ENCODE data around the gene PCGF2. TPM values are rescaled to one million over a fixed set of nuclear protein-coding genes. Genes with fewer than 3 reads are reported as not detected.
"Not testable (repeated sequence)": the region's sequence is repeated elsewhere in the genome, so short reads cannot be mapped to it uniquely, and the experiment has no call there.

PCGF2 gene
- total RNA-seq, 1 donor from 2014 or later, result 2.4 TPM

DNA sequence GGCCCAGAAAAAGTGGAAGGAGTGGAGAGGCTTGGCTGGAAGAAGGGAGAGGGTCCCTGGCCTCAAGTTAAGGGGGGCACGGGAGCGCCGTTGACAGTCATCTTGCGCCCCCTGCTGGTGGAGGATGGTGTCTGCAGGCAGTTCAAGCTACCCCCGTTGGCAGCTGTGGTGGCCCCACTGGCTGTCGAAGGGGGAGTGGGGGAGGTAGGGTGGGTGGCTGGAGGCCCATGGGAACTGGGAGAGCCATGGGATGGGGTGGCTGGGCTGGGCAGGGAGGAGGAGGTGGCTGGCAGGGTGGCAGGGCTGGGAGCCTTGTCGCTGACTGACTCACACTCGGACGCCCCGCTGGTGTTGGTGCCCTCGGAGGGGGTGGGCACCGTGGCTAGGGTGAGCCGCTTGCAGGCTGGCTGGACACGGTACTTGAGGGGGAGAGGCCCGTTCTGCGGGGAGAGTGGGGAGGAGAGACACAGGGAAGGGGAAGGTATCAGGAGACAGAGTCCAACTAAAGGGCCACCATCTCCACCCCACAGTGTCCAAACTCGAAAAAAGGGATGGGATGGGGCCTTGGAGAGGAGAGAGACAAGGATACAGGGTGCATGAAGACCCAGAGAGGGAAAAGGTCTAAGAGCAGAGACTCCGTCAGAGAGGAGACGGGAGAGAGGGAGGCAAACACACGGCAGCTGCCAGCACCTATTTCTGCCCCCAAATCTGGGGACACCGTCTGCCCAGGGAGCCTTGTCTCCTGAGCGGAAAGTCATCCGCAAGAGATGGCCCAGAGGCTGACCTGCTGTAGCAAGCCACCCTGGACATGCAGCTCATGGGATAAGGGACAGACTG is 12.8 kb downstream of the PCGF2 start:
- DNase-seq, result peak; percentile 60

DNA sequence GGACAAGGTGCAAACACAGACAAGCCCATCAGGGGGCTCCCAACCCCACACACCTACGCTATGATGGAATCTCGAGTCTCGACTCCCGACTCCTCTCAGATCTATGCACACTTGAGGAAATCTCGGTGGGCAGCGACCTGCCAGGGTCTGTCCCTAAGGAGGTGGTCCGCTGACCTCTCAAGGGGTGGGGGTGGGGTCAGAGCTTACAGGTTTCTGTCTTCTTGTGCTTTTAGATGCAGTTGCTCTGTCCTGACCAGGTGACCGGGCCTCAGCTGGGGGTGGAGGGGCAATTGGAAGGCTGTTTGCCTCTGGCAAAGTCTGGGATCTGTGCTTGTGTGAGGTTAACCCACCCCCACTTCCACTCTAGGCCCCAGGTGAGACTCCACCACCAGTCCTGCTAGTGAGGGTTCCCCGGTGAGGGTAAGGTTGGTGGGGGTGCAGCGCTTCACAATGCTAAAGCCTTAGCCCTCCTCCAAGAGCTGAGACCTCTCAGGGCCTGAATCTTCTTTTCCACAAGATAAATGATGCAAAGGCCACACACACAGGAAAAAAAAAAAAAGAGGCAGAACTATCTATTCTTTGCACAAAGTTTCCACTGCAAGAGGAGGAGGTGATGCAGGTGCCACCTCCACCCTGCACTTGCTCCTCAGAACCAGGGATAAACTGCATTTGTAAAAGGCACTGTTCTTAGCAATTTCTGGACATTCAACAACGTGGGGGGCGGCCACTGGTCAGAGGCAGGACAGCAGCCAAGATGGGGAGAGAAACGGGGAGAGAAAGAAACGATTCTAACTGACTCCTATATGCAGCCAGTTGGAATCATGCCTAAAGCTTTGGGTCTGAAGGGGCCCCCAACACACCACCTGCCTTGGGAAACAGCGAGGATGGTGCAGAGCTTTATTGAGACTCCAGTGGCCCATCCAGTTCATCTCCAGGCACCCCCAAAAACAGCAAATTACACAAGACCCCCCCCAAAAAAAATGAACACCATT is 13.9 kb downstream of the PCGF2 start:
- DNase-seq, result peak; percentile 46

DNA sequence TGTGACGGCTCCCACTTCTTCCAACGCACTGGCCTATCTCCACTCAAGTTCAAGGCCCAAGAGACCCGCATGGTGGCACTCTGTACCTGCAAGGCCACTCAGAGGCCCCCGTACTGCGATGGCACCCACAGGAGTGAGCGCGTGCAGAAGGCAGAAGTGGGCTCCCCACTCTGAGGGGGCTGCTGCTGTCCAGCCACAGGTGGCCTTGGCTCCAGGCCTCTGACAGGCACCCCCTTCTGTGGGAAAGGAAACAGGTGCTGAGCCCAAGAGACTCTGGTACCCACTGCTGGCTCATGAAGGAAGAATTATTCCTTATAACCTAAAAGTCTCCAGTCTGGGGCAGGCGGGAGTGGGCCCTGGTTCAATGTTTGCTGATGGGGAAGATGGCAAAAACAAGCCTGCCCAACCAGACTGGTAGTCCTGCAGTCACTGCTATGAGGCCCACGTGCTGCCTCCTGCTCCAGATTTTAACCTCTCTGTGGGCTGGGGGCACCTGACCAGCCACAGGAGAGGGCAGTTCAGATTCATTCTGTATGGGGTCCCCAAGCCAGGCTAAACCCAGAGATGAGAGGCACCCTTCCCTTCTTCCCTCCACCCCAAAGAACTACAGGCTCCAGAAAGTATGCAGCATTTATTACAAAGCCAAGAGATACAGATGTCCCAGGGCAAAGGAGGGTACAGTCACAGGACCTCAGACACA is 14.7 kb downstream of the PCGF2 start:
- DNase-seq, result no peak

DNA sequence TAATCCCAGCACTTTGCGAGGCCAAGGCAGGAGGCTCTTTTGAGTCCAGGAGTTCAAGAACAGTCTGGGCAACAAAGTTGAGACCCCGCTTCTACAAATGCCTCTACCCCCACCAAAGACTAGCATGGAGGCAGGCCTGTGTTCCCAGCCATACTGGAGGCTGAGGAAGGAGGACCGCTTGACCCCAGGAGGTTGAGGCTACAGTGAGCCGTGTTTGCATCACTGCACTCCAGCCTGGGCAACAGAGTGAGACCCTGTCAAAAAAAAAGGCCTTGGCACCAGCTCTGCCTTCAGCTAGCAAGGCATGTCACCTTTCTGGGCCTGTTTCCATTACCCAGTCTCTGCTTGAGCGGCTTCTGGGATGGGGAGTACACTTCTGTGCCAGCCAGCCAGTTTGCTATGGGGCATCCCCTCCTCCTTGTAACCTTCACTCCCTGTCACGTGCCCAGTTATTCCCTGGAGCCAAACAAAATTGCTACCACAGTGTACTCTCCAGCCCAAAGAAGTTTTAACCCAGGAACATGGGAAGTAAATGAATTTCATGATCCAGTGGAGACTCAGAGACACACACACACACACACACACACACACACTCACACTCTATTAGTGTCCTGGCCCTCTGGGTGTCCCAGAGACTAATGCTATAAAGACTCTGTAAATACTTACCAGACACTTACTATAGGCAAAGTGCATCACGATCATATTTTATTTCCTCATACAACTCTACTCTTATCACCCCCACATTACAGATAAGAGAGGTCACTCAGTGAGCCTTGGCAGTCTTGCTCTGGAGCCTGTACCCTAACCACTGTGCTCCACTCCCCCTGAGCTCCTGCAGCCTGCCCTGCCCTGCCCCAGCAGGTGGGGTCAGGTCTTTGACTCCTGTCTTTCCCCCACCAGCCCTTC is 15.5 kb downstream of the PCGF2 start:
- no peak for DNase-seq

DNA sequence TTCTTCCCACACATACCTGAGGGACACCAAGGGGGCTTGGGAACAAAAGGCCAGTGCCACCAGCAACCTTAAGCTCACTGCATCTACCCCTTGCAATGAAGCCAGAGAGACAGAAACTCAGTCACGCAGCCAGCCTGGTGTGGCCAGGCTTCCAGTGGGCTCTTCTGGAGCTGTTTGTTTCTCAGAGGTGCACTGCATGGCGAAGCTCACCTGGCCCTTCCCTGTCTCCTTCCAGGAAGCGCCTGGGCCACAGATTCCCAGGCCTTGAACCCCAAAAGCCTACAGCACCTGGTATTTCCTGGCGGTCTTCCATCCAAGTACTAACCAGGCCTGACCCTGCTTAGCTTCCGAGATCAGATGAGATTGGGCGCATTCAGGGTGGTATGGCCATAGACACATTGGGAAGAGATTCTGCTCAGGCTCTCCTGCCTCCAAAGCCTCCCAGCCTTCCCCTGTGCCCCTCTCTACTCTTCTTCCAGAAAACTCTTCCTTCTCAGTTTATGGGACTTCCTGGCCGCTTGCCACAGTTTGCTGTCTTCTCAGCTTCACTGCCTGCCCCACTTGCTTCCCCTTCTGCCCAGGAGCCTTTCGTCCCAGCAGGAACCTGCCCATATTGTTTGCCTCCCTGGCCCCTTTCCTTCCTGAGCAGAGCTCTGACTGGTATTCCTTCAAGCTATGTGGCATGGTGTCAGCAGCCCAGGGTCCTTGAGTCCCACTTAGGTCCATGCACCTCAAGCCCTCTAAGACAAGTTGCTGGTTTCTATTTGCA is 16.4 kb downstream of the PCGF2 start:
- peak; percentile 25 for DNase-seq

DNA sequence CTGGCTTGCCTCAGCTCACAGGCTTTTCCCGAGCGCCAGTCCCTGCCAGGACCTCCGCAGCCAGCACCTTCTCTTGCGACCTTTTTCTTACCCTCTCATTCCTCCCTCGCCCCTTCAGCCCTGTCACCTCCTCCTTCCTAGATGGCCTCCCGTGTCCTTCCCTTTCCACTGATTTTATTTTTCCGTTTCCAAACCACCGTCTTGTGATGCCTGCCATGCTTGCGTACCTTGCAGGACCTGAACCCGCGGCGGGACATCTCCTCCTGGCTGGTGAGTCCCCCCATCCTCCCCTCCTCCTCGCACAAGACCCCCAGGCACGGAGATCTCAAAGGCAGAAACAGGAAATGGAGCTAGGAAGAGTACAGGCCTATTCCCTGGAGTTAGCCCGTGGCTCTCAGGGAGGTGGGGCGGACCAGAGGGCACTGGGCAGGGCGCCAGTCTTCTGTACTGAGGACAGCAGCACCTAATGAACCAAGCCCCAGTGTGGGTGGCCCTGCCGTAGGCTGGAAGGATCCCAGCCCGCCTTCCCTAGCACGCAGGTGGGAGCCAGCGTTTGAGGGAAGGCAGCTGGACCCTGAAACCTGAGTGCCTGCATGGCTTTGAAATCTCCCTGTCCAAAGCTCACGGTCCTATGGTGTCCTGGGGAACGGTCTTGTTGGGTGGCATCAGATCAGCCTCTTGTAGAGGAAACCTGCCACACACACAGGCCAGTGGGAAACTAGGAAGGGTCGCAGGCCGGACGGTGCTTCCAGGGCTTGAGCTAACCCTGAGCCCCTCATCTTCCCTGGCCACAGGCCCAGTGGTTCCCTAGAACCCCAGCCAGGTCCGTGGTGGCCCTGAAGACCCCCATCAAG is 17.4 kb downstream of the PCGF2 start:
- peak; percentile 53 for DNase-seq

DNA sequence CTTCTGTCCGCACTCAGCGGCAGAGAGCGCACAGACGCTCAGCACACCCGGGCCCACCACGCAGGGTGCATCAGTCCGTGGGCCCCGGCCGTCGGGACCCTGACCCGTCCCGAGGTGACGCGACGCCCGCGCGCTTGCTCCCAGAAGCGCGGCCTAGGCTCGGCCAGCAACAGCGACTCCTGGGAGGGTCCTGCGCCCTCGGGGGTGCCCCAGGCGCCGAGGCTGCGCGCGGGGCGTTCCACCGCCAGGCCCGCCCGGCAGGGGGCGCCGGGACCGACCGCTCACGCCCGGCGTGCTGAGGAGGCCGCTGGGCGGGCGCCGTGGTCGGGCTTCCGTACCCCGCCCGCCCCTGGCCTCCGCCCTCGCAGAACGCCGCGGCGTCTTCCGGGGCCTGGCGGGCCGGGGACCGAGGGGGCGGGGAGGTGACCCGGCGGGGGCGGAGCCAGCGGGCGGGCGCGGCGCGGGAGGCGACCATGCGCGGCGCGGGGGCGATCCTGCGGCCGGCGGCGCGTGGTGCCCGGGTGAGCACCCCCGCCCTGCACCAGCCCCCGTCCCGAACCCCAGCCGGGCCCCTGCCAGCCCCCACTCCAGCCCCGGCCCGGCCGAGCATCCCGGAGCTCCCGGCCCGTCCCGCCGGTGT is 18.1 kb downstream of the PCGF2 start, which contains the start of gene CISD3:
Gene CISD3, plus strand, starts transcription at position 456 of the 640 bp plus-strand sequence. Its CDS starts 18 bp downstream, at position 474.
- DNase-seq, result peak; percentile 79

DNA sequence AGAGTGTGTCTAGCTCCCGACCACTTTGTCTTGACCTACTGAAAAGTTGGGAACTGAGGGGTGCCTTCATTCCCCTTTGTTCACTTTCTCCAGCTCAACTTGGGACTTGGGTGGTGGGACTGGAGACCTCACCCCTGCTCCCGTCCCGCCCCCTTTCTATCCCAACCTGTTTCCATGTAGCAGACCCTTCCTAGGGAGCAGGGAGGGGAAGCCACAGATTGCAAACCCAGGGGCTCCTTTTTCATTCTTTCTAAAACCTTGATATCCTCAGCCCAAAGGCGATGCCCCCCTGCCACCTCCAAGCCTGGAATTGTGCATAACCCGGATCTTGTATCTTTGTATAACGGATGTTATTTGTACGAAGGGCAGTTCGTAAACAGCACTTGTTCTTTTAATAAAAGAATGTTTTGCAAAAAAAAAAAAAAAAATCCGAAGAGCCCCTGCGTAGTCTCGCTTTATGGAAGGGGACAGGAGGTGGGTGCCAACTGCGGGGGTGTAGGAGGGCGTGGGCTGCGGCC is 18.7 kb downstream of the PCGF2 start:
- DNase-seq, result no peak

DNA sequence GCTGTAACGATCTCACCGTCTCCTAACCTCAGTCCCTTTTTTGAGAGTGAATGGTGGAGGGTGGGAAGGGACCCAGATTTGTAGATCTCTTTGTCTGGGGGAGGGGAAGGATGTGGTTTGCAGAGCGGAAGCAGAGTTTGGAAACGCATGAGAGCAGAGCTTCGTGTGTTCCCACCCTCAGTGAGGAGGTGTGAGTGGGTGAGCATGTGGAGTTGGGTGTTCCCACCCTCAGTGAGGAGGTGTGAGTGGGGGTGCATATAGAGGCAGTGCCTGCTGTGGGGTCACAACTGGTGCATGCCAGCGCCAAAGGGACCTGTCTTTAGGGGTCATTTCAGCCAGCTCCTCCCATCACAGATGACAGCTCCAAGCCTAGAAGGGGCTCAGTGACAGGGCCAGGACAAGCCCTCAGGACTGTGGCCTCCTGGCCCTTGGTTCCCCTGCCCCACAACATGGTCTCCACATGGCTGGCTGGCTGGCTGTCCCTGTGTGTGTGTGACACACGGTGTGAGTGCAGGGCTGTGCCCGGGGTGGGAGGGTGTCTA is 19.8 kb downstream of the PCGF2 start:
- DNase-seq, result no peak

DNA sequence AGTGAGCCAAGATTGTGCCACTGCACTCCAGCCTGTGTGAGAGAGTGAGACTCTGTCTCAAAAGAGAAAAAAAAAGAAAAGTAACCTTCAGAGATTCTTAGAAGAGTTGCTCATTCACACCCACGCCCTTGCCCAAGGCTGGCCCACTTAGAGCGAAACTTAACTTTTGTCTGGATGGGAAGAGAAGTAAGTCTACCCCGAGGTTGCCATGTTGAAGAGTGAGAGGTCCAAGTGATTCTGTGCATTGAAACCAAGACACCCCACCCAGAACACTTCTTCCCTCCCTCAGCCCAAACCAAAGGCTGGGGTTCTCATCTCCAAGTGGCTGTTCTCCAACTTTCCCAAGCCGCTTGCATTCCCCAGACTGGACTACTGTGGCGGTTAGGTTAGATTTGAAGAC is 20.4 kb downstream of the PCGF2 start:
- no peak for DNase-seq

DNA sequence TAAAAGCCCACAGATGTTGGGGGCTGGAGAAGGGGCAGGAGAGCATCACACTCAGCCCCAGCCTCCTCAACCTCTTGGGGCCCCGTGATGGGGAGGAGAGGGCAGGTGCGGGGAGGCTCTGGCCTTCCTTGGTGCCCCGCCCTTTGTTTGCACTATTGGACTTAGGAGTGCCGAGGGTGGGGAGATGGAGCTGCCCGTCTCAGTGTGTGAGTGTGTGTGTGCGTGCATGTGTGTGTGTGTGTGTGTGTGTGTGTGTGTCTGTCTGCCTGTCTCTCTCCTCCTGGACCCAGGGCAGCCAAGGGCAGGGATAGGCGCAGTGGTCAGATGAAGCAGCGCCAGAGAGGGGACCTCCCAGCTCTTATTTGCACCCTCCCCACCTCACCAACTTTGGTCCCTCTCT is 22.0 kb downstream of the PCGF2 start:
- not testable (repeated sequence) for DNase-seq

DNA sequence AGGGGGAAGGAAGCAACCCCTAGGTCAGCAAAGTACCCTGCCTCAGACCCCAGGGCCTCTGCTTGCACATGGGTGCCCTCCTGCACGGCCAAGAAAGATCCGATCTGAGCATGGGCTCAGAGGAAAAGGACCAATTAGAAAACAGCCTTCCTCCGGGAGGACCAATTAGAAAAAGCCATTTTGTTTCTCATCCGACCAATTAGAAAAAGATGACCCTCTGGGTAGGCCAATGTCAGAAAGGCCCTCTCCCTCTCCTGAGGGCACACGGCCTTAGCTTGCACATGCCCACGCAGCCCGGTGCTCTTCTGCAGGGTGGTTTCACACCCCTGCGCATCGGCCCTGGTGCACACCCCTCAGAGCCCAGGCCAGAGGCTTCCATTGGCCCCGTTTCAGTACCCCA is 23.1 kb downstream of the PCGF2 start:
- DNase-seq, result no peak

DNA sequence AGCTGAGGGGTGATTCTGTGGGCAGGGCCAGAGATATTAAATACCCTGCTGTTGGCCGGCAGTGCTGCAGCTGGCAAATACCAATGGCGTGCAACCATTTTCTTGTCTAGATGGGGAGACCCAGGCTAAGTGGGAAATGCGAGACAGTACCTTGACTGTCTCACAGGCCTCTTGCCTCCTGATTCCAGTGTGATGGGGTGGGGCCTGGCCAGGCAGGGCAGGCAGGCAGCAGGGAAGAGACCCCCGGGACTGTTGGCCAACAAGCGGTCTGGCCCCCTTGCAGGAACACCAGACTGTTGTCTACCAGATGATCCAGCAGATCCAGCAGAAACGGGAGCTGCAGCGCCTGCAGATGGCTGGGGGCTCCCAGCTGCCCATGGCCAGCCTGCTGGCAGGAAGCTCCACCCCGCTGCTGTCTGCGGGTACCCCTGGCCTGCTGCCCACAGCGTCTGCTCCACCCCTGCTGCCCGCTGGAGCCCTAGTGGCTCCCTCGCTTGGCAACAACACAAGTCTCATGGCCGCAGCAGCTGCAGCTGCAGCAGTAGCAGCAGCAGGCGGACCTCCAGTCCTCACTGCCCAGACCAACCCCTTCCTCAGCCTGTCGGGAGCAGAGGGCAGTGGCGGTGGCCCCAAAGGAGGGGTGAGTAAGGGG is 23.7 kb downstream of the PCGF2 start:
- peak; percentile 26 for DNase-seq

DNA sequence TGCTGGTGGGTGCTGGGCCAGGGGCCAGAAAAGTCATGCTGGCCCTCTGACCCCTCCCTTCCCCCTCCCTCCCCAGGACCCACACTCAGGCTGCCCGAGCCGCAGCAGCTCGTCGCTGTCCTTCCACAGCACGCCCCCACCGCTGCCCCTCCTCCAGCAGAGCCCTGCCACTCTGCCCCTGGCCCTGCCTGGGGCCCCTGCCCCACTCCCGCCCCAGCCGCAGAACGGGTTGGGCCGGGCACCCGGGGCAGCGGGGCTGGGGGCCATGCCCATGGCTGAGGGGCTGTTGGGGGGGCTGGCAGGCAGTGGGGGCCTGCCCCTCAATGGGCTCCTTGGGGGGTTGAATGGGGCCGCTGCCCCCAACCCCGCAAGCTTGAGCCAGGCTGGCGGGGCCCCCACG is 26.3 kb downstream of the PCGF2 start:
- DNase-seq, result no peak

DNA sequence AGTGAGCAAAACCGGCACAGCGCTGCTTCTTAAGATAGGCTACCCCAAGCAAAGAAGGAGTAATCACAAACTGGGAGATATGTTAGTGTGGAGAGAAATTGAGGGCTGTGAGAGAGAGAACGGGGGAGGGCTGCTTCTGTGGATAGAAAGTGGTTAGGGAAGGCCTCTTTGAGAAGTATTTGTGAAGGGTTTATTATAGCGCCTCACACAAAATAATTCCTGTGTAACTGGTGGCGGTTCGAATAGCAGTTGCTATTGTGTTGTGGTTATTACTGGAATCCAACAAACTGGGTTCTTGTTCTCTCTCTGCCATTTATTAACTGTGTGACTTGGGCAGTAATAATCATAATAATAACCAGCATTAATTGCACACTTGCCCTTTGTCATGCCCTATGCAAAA is 27.2 kb downstream of the PCGF2 start:
- DNase-seq, result no peak

DNA sequence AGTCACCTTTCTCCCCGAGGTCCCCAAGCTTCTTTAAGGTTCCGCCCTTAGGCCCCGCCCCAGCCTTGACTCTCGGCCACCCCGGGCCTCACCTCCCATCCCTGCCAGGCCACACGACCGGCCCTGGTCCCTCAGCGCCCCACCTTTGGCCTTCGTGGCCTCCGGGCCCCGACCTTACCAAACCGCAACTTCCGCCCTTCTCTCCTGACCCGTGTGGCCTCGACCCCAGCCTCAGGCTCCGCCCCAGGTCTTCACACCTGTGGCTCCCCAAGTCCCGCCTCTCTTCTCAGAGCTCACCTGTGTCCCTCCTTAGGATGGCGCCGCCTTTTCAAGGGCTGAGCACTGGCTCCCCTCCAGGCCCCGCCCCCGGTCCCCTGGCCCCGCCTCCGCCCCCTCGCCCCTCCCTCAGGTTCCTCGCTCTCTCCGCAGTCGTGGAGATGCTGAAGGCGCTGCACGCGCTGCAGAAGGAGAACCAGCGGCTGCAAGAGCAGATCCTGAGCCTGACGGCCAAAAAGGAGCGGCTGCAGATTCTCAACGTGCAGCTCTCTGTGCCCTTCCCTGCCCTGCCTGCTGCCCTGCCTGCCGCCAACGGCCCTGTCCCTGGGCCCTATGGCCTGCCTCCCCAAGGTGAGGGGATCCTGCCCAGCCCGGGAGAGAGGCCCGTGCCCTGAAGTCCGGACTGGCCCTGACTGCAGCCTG is 28.0 kb downstream of the PCGF2 start:
- DNase-seq, result no peak

DNA sequence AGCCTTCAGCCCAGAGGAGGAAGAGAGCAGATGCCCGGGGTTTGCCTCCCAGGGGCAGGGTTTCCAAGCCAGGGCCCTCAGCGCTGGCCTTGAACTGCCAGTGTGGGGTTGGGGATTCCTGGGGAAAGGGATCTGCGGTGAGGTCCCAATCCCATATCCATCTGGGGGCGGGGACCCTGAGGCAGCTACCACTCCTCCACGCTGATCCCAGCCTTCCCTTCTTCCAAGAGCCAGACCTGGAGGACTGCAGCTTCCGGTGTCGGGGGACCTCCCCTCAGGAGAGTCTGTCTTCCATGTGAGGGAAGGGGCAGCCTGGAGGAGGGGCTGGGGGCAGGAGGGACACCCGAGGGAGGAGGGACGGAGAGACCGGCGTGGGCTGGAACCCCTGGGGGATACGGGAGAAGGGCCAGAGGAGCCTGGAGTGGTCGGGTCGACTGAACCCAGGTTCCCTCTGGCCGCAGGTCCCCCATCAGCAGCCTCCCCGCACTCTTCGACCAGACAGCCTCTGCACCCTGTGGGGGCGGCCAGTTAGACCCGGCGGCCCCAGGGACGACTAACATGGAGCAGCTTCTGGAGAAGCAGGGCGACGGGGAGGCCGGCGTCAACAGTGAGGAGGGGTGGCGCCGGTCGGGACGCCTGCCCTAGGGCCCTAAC is 28.7 kb downstream of the PCGF2 start:
- DNase-seq, result no peak

Data from dermis blood vessel endothelial cell (primary cell).